ENCODE data around the gene TSPAN18. TPM values are rescaled to one million over a fixed set of nuclear protein-coding genes. Genes with fewer than 3 reads are reported as not detected.

Gene TSPAN18
- total and polyA plus RNA-seq, 2 experiments from 2014 or later: 6.0 to 10.6 TPM

GRCh38 chr11:44718057-44718456, 8.7 kb upstream of the TSPAN18 start (continued):
- no peak for TF ChIP-seq CTCF (conservative IDR thresholded peaks at IDR 0.05; ENCODE audit: low read depth in 2 of 2)
- no peak for TF ChIP-seq ZNF331 (CRISPR knock-in tag; IDR thresholded peaks at IDR 0.05; ENCODE audit: low read depth)
- TF ChIP-seq ETS1 (IDR thresholded peaks at IDR 0.05): no peak
- no peak for TF ChIP-seq CREB1 (CRISPR knock-in tag; IDR thresholded peaks at IDR 0.05; ENCODE audit: low read depth)
- no peak for TF ChIP-seq EZH2 (IDR thresholded peaks at IDR 0.05; ENCODE audit: low read depth, unreplicated experiment)
- TF ChIP-seq JUNB (IDR thresholded peaks at IDR 0.05; ENCODE audit: unreplicated experiment): no peak

- no peak overlapping the region for H3K4me3 ChIP-seq
- H3K9me3 Mint-ChIP-seq: no peaks in the 10 kb centered on the region
- no peaks in the 10 kb centered on the region; the same call in 2 of the 3 replicates for H3K36me3 Mint-ChIP-seq (ENCODE audit: low read depth)
- H3K4me1 Mint-ChIP-seq: peaks cover 18% of the 10 kb centered on the region
- H3K27me3 Mint-ChIP-seq (ENCODE audit: insufficient read depth, low read depth, poor library complexity): peaks cover 14% of the 10 kb centered on the region
- ATAC-seq (no peak), DNase-seq (ENCODE audit: low spot score) (no peak)
- no peaks in the 10 kb centered on the region for H3K9me2 ChIP-seq (ENCODE audit: insufficient read depth)
- H3K36me3 ChIP-seq (ENCODE audit: insufficient read depth): no peaks in the 10 kb centered on the region
- H3K79me2 ChIP-seq (replicated peaks; ENCODE audit: insufficient read depth): no peaks in the 10 kb centered on the region
- H4K20me1 ChIP-seq (replicated peaks; ENCODE audit: insufficient read depth): no peaks in the 10 kb centered on the region
- H2AFZ ChIP-seq: no peak overlapping the region
- H3K4me2 ChIP-seq: no peak overlapping the region
- no peak overlapping the region for H3K27ac ChIP-seq (ENCODE audit: low read depth)
- peaks cover 11% of the 10 kb centered on the region for H3K27me3 ChIP-seq (ENCODE audit: insufficient read depth)
- no peaks in the 10 kb centered on the region for H3F3A ChIP-seq (replicated peaks; ENCODE audit: low read depth)
- no peaks in the 10 kb centered on the region for H3K4me1 ChIP-seq (ENCODE audit: insufficient read depth)
- H3K4me3 Mint-ChIP-seq: no peak overlapping the region
- no peak overlapping the region for H3K27ac Mint-ChIP-seq
- no peak for TF ChIP-seq ZNF114 (CRISPR knock-in tag; IDR thresholded peaks at IDR 0.05)
- TF ChIP-seq POLR2AphosphoS5 (IDR thresholded peaks at IDR 0.05; ENCODE audit: low read depth): no peak
- TF ChIP-seq ZNF331 (CRISPR knock-in tag; IDR thresholded peaks at IDR 0.05; ENCODE audit: low read depth): no peak
- no peak for TF ChIP-seq CTCF (conservative IDR thresholded peaks at IDR 0.05; ENCODE audit: low read depth in 2 of 2)
- no peak for TF ChIP-seq JUNB (IDR thresholded peaks at IDR 0.05; ENCODE audit: unreplicated experiment)
- TF ChIP-seq ETS1 (IDR thresholded peaks at IDR 0.05): no peak
- TF ChIP-seq NANOG (IDR thresholded peaks at IDR 0.05; ENCODE audit: borderline replicate concordance): no peak
- TF ChIP-seq ZNF462 (CRISPR knock-in tag; IDR thresholded peaks at IDR 0.05): no peak
- TF ChIP-seq CREB1 (CRISPR knock-in tag; IDR thresholded peaks at IDR 0.05; ENCODE audit: low read depth): no peak
- TF ChIP-seq STAT1 (IDR thresholded peaks at IDR 0.05; ENCODE audit: unreplicated experiment): no peak
Observed at GRCh38 chr11:44718612-44719390, 8.0 kb upstream of the TSPAN18 start.

All from GM23338 (cell line).